ENCODE results near the gene ALOX5. TPM values are rescaled to one million over a fixed set of nuclear protein-coding genes. Genes with fewer than 3 reads are reported as not detected.
A peak's percentile ranks its signal among the peaks of the same experiment; 100 is the strongest.

Gene ALOX5
- total and polyA plus RNA-seq, 4 donors: 2.9 to 16.9 (median 8.4) TPM

- no peak overlapping the region for H3K9ac ChIP-seq (ENCODE audit: low read depth in 1 of 2, low read length in 2 of 2)
- DNase-seq (ENCODE audit: low spot score): no peak
- H3K36me3 ChIP-seq (ENCODE audit: control insufficient read depth in 4 of 4, insufficient read depth in 3 of 4, low read depth in 1 of 4, low read length in 3 of 4): peaks cover 0 to 2% (median 0%) of the 10 kb centered on the region in 4 donors
- H3K4me3 ChIP-seq (ENCODE audit: low read depth in 1 of 3, low read length in 3 of 3): no peak overlapping the region
- WGBS: 79% methylated on average over 5 of the region's 5 CpGs
- H3K27ac ChIP-seq (ENCODE audit: low read depth in 1 of 2, low read length in 2 of 2): no peak overlapping the region
- TF ChIP-seq JUND (IDR thresholded peaks at IDR 0.05) (no peak), RXRA (IDR thresholded peaks at IDR 0.05) (no peak), CTCF (IDR thresholded peaks at IDR 0.05; ENCODE audit: low read depth, low read length, missing input control) (no peak), GABPA (IDR thresholded peaks at IDR 0.05 in 1 of 2, conservative IDR thresholded peaks at IDR 0.05 in 1 of 2) (no peak)
- TF ChIP-seq, protein P1, sequence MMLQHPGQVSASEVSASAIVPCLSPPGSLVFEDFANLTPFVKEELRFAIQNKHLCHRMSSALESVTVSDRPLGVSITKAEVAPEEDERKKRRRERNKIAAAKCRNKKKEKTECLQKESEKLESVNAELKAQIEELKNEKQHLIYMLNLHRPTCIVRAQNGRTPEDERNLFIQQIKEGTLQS (IDR thresholded peaks at IDR 0.05): no peak
- TF ChIP-seq, protein P2, sequence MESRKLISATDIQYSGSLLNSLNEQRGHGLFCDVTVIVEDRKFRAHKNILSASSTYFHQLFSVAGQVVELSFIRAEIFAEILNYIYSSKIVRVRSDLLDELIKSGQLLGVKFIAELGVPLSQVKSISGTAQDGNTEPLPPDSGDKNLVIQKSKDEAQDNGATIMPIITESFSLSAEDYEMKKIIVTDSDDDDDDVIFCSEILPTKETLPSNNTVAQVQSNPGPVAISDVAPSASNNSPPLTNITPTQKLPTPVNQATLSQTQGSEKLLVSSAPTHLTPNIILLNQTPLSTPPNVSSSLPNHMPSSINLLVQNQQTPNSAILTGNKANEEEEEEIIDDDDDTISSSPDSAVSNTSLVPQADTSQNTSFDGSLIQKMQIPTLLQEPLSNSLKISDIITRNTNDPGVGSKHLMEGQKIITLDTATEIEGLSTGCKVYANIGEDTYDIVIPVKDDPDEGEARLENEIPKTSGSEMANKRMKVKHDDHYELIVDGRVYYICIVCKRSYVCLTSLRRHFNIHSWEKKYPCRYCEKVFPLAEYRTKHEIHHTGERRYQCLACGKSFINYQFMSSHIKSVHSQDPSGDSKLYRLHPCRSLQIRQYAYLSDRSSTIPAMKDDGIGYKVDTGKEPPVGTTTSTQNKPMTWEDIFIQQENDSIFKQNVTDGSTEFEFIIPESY (IDR thresholded peaks at IDR 0.05): no peak
- H3K4me1 ChIP-seq (ENCODE audit: control insufficient read depth in 4 of 4, insufficient read depth in 4 of 4, low read length in 3 of 4): peaks cover 5 to 53% (median 37%) of the 10 kb centered on the region in 4 donors
- no peaks in the 10 kb centered on the region for H3K9me3 ChIP-seq (ENCODE audit: control insufficient read depth in 4 of 4, low read length in 3 of 4)
- no peaks in the 10 kb centered on the region for H3K27me3 ChIP-seq (ENCODE audit: control insufficient read depth in 4 of 4, insufficient read depth in 4 of 4, low read length in 3 of 4)
These were observed 94.1 kb downstream of the ALOX5 start for GRCh38 chr10:45468079-45468478.

- no peak for DNase-seq (ENCODE audit: low spot score)
- peaks cover 13 to 58% (median 42%) of the 10 kb centered on the region in 4 donors for H3K4me1 ChIP-seq (ENCODE audit: control insufficient read depth in 4 of 4, insufficient read depth in 4 of 4, low read length in 3 of 4)
- peak overlapping the region; percentile 71 to 76 for H3K27ac ChIP-seq (ENCODE audit: low read depth in 1 of 2, low read length in 2 of 2)
- H3K4me3 ChIP-seq (ENCODE audit: low read depth in 1 of 3, low read length in 3 of 3): peak overlapping the region in 1 of 3 donors; percentile 2
- 27% methylated on average over 10 of the region's 10 CpGs for WGBS
- H3K9me3 ChIP-seq (ENCODE audit: control insufficient read depth in 4 of 4, low read length in 3 of 4): no peaks in the 10 kb centered on the region
- H3K9ac ChIP-seq (ENCODE audit: low read depth in 1 of 2, low read length in 2 of 2): peak overlapping the region; percentile 13 to 38
- no peaks in the 10 kb centered on the region for H3K27me3 ChIP-seq (ENCODE audit: control insufficient read depth in 4 of 4, insufficient read depth in 4 of 4, low read length in 3 of 4)
- H3K36me3 ChIP-seq (ENCODE audit: control insufficient read depth in 4 of 4, insufficient read depth in 3 of 4, low read depth in 1 of 4, low read length in 3 of 4): no peaks in the 10 kb centered on the region
- TF ChIP-seq SP1 (IDR thresholded peaks at IDR 0.05) (peak; percentile 89), EGR1 (IDR thresholded peaks at IDR 0.05; ENCODE audit: low read depth in 2 of 2) (peak in 1 of 2 donors; percentile 33), HNF4G (IDR thresholded peaks at IDR 0.05) (peak; percentile 5), FOXA2 (IDR thresholded peaks at IDR 0.05) (peak; percentile 96), HNF4A (conservative IDR thresholded peaks at IDR 0.05) (peak; percentile 79 to 89), TAF1 (conservative IDR thresholded peaks at IDR 0.05) (peak; percentile 69), RAD21 (IDR thresholded peaks at IDR 0.05) (peak; percentile 58 to 67), RXRA (IDR thresholded peaks at IDR 0.05) (peak; percentile 86 to 91), YY1 (IDR thresholded peaks at IDR 0.05) (peak; percentile 76), CTCF (IDR thresholded peaks at IDR 0.05; ENCODE audit: low read depth, low read length, missing input control) (no peak), NR2F2 (IDR thresholded peaks at IDR 0.05) (peak; percentile 49), FOXA1 (IDR thresholded peaks at IDR 0.05) (peak; percentile 93), JUND (IDR thresholded peaks at IDR 0.05) (peak; percentile 76 to 84)
- TF ChIP-seq, protein P1 (IDR thresholded peaks at IDR 0.05): no peak
- TF ChIP-seq, protein P2 (IDR thresholded peaks at IDR 0.05): peak; percentile 60
- TF ChIP-seq, protein P3, sequence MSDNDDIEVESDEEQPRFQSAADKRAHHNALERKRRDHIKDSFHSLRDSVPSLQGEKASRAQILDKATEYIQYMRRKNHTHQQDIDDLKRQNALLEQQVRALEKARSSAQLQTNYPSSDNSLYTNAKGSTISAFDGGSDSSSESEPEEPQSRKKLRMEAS (IDR thresholded peaks at IDR 0.05): peak; percentile 67
These were observed 96.3 kb downstream of the ALOX5 start for GRCh38 chr10:45470098-45471012.
